Measurements from ENCODE around the gene DDX10.
A peak's percentile ranks its signal among the peaks of the same experiment; 100 is the strongest.

DDX10 gene

DNA sequence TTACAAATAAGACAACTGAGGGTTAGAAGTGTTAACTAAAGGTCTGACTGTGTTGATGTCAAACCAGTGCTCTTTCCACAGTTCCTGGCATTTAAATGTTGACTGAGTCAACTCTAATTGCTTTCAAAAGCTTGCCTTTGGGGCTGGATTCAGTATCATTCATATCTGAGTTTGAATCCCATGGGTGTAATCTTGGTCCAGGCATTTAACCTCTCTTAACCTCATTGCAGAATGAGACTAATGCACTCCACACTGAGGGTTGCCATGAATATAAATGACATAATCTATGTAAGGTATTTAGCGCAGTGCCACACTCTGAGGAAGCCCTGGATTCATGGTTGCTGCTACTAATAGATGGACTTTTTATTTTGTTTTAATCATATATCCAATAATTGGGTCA is 274.3 kb downstream of the DDX10 start:
- DNase-seq (ENCODE audit: low spot score), result no peak

GRCh38 chr11:108943853-108944252 is 279.0 kb downstream of the DDX10 start:
- no peak for DNase-seq (ENCODE audit: low spot score)

- DNase-seq (ENCODE audit: low spot score), result no peak
Observed at GRCh38 chr11:108944471-108945178, 279.8 kb downstream of the DDX10 start.

DNA sequence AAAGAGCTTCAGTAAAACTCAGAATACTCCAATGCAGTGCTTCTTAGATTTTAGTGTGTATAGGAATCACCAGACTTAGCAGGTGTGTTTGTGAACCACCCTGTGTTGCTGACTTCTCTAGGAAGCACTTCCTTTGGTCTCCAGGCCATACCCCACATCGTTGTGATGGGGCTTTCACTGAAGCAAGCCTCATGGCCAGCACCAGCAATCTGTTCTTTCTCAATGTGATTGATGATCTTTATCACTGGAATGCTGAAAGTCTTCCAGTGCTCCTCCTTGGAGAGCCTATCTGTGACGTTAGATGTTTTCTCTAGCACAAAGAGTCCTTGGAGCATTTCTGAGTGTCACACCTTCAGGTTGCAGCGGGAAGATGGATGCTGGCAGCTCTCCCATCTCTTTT is 280.5 kb downstream of the DDX10 start:
- no peak for DNase-seq (ENCODE audit: low spot score)

DNA sequence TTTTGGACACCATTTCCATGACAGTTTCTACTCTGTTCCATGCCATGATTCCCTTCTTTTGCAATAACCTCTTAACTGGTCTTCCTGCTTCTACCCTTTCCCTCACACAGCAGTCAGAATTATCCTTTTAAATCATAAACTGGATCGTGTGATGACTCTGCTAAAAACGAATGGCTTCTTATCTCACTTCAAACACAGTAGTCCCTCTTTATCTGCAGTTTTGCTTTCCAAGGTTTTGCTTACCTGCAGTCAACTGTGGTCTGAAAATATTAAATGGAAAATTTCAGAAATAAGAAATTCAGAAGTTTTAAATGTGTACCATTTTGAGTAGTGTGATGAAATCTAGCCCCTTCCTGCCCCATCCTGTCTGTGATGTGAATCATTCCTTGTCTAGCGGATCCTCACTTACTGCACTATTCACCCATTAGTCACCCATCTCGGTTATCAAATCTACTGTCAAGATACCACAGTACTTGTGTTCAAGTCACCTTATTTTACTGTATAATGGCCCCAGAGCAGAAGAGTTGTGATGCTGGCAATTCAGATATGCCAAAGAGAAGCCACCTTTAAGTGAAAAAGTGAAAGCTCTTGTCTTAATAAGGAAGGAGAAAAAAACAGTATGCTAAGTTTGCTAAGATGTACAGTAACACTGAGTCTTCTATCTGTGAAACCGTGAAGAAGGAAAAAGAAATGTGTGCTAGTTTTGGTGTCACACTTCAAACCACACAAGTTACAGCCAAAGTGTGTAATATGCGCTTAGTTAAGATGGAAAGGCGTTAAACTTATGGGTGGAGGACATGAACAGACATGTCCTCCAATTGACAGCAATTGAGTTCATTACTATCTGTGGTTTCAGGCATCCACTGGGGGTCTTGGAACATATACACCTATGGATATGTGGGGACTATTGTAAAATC is 283.0 kb downstream of the DDX10 start:
- DNase-seq (ENCODE audit: low spot score), result no peak

- peak; percentile 45 for DNase-seq (ENCODE audit: low spot score)
Observed at GRCh38 chr11:108958368-108959104, 293.7 kb downstream of the DDX10 start.

GRCh38 chr11:108959105-108959761 is 294.4 kb downstream of the DDX10 start:
- DNase-seq (ENCODE audit: low spot score), result no peak

DNA sequence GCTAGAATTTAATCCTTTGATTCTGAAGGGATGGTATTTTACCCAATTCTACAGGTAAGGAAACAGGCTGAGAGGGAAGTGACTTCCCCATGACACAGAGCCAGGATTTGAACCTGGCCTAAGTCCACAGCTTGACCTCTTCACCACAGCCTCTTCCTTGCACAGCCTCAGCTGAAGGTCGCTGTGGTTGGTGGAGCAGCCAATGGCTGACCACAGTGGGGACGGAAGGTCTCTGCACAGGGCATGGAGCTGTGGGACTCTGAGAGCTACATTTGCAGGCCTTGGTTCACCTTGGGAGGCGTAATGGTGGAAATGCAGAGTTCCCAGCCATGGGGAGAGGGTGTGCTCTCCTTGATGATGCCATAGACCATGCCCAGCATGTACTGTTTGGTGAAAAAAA is 295.0 kb downstream of the DDX10 start:
- DNase-seq (ENCODE audit: low spot score), result no peak

DNA sequence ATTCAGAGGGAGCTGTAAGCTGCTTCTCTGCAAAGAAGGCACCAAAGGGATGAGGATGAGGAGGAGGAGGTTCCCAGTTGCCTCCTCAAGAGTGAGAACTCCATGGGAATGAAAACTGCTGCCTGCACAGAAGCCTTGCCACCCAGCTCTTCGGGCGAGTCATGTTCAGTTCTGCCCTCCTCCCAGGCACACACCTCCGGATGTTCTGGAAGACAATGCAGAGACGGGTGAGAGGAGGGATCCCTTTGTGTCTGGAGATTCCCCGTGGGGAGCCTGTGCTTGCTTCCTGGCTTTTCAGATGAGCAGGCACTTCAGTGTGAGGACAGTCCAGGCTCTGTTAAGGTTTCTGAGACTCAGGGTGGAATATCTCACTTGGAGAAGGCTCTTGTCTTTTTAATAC is 295.6 kb downstream of the DDX10 start:
- DNase-seq (ENCODE audit: low spot score), result no peak

DNA sequence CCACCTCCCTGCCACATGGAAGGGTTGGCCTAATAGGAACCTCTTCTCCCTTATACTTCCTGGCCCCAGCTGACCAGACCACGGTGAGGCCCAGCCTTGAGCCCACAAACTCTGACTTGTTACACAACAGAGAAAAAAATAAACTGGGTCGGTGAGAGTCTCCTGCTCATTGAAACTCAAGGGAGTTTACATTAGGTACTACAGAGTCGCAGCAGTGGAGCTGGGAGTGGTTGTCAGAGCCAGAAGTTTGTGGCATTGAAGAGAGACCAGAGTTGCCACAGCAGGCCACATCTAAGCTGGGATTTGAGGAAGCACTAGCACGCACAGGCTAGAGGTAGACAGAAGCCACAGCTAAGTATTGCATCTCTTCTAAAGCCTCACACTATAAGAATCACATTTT is 296.2 kb downstream of the DDX10 start:
- no peak for DNase-seq (ENCODE audit: low spot score)

DNA sequence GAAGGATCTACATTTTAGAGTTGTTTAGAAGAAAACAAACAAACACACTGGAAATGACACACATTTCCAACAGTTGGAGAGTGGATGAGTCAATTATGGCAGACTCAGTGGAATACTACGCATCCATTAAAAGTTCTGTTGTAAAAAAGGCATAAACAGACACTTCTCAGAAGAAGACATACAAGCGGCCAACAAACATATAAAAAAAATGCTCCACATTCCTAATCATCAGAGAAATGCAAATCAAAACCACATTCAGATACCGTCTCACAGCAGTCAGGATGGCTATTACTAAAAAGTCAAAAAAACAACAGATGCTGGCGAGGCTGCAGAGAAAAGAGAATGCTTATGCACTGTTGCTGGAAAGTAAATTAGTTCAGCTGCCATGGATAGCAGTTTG is 298.2 kb downstream of the DDX10 start:
- no peak for DNase-seq (ENCODE audit: low spot score)

DNA sequence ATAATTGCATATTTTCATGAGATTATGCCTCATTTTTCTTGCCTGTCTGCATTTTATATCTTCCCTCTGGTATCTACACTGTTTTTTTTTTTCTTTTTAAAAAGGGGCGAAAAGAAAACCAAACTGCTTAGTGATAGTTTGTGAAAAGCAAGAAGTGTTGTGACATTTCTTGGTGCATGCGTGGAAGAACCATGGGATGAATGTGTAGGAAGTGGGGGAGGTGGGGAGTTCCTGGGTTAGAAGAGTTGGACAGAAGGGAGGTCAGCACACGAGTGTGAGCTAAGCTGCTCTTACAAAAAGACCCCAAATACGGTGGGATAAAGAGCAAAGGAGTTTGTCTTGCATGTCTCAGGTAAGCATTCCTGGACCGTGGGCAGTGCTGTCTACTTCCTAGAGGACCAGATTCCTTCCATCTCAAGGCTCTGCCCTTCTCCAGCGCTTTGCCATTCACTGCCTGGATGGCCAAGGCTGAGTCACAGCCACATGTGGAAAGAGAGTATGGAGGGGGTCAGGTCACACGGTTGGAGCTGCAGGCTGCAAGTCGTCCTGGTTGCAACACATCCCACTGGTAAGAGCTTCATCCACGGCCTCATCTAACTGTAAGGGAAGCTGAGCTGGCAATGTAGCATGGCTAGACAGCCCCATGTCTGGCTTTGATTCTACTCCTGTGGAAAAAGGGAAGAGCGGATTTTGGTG is 300.6 kb downstream of the DDX10 start:
- peak; percentile 21 for DNase-seq (ENCODE audit: low spot score)

DNA sequence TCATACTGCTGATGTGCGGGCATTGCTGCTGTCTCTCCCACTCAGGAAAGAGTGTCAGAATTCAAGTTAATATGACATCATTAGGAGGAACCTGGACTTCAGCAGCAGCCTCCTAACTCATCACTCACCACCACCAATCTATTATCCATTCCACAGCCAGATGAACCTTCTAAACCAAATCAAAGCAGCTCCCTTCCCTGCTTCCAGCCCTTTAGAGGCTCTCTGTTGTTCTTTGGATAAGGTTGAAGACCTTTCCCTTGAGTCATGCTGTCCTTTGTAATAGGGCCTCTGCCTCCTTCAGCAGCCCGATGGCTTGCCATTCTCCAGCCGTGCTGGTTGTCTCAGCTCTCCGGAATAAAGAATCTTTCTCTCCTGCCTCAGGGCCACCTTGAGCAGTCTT is 301.3 kb downstream of the DDX10 start:
- no peak for DNase-seq (ENCODE audit: low spot score)

DNA sequence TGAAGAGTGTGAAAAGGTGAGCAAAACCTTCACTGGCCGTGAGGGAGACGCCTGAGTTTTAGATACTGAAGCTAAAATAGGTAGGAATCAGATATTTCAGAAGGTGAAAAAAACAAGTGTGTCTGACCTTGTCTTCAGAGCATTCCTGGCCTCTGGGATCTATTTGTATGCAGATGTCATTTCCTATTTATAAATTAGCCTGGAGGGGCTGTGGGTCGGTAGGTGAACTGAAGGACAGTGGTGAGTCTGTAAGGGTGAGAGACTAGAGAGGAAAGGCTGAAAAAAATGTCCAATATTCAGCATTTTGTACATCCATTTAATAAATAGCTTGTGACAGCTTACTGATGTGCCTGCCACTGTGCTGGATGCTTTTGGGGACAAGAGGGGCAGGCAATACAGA is 302.1 kb downstream of the DDX10 start:
- no peak for DNase-seq (ENCODE audit: low spot score)

DNA sequence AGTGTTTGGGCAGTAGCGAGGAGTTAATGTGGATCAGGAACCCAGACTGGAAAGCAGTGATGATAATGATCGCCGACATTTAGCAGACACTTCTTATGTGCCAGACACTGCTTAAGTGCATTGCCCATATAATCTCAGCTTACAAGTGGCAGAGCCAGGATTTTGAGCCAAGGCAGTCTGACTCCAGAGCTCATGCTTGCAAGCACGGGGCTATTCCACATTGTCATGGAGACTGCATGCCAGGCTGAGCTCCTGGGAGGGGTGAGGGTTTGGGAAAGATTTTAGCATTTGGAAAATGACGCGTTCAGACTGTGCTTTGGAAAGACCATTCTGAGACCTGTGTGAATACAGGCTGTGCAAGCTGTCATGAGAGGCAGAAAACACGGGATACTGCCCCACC is 302.7 kb downstream of the DDX10 start:
- no peak for DNase-seq (ENCODE audit: low spot score)

DNA sequence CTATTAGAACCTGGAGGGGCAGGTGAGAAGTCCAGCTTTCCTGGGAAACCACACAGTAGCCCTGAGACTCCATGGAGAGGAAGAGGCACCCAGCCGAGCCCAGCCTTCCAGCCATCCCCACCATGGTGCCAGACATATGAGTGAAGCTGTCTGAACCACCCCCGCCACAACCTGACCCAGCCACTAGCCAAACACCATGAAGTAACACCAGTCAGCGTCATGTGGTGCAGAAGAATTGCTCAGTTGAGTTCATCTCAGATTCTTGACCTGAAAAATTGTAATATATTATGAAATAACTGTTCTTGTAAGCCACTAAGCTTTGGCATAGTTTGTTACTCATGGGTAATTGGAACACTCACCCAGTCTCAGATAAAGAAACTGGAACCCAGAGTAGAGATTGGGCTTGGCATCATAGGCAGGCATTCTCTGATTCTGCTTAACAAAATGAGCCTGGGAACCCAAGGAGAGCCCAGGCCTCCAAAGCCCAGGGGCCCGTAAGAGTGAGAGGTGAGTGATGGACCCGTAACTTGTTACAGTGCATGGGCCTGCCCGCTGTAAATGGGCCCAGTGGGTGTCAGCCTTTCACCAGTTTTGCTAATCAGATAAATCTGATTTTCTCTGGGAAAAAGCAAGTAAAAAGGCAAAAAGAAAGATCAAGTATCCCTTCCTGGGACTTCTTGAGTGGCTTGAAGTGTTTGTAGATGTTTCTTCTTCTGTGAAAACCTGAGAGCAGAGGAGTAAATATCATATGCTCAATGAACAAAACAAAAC is 305.5 kb downstream of the DDX10 start:
- DNase-seq (ENCODE audit: low spot score), result no peak

GRCh38 chr11:108973402-108974162 is 308.7 kb downstream of the DDX10 start:
- peak; percentile 40 for DNase-seq (ENCODE audit: low spot score)

GRCh38 chr11:108975026-108975425 is 310.2 kb downstream of the DDX10 start:
- DNase-seq (ENCODE audit: low spot score), result no peak

- no peak for DNase-seq (ENCODE audit: low spot score)
Observed at GRCh38 chr11:108975641-108976071, 310.8 kb downstream of the DDX10 start.

Data from hepatic stellate cell (primary cell).